ENCODE data around the gene RDX. TPM values are rescaled to one million over a fixed set of nuclear protein-coding genes. Genes with fewer than 3 reads are reported as not detected.

RDX gene
- total RNA-seq, 1 donor from 2014 or later: 103 TPM

DNA sequence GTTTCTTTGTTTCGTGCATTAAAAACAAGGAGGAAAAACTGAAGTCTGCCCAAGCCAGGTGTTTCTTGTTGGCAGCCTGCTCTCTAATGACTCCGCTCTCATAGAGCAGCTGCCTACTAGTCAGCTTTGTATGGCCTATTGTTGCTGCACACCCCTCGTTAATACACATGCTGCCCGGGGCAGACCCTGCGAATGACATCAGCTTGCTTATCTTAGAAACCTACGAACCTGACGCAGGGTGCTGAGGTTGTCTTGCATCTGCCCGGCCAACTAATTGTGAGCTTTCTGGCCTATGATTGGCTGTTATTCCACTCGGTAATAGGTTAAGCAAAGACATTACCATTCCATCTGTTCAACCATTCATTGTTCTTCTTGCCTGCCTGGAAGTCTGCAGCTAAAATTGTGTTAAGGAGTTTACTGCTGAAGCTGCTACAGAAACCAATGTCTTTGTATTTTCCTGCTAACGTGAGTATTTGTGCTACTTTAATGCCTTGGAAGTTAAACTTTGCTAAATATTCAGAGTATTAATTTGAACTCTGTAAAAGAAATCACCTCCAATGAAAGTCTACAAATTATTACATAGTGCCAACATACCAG, 165.7 kb downstream of the RDX start:
- H3K4me3 ChIP-seq (ENCODE audit: low read depth, low read length): no peak overlapping the region
- DNase-seq (ENCODE audit: low read depth): no peak
- TF ChIP-seq, protein P1, sequence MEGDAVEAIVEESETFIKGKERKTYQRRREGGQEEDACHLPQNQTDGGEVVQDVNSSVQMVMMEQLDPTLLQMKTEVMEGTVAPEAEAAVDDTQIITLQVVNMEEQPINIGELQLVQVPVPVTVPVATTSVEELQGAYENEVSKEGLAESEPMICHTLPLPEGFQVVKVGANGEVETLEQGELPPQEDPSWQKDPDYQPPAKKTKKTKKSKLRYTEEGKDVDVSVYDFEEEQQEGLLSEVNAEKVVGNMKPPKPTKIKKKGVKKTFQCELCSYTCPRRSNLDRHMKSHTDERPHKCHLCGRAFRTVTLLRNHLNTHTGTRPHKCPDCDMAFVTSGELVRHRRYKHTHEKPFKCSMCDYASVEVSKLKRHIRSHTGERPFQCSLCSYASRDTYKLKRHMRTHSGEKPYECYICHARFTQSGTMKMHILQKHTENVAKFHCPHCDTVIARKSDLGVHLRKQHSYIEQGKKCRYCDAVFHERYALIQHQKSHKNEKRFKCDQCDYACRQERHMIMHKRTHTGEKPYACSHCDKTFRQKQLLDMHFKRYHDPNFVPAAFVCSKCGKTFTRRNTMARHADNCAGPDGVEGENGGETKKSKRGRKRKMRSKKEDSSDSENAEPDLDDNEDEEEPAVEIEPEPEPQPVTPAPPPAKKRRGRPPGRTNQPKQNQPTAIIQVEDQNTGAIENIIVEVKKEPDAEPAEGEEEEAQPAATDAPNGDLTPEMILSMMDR (conservative IDR thresholded peaks at IDR 0.05; ENCODE audit: low read depth, low read length): no peak

- TF ChIP-seq, protein P1 (conservative IDR thresholded peaks at IDR 0.05; ENCODE audit: low read depth, low read length): no peak
- H3K4me3 ChIP-seq (ENCODE audit: low read depth, low read length): no peak overlapping the region
- no peak for DNase-seq (ENCODE audit: low read depth)
Measured at GRCh38 chr11:110128161-110128560, 168.3 kb downstream of the RDX start.

- TF ChIP-seq, protein P1 (conservative IDR thresholded peaks at IDR 0.05; ENCODE audit: low read depth, low read length): no peak
- H3K4me3 ChIP-seq (ENCODE audit: low read depth, low read length): no peak overlapping the region
- no peak for DNase-seq (ENCODE audit: low read depth)
Measured at GRCh38 chr11:110126936-110127335, 169.5 kb downstream of the RDX start.

DNA sequence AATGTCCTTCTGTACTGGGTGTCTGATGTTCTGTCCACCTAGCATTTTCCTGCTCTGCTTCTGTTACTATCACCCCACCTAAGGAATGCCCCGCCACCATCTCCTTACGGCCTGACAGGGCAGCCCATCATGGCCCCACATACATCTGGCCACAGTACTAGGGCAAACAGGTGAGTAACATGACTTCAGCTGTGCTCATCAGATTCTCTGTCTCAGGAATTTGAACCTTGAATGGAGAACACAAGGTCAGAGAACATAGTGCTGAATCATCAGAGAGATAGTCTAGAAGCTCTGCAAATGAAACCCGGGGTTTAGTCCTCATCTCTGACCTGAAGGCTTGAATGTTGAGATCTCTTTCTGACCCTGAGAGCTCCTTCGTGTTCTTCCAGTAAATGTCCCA, 170.8 kb downstream of the RDX start:
- no peak overlapping the region for H3K4me3 ChIP-seq (ENCODE audit: low read depth, low read length)
- TF ChIP-seq, protein P1 (conservative IDR thresholded peaks at IDR 0.05; ENCODE audit: low read depth, low read length): no peak
- DNase-seq (ENCODE audit: low read depth): peak; percentile 68

Other genes with a start within 250 kb of the RDX start
- 5.0 and 5.8 TPM in 2 replicates for gene ZC3H12C, start 203.2 kb downstream of the RDX start, total RNA-seq
- gene FDX1, start 133.3 kb upstream of the RDX start, total RNA-seq: 14.2 and 15.2 TPM in 2 replicates

Measured in epithelial cell of proximal tubule (primary cell).